ENCODE results near the gene SERPINB10.

Gene SERPINB10

GRCh38 chr18:63949068-63949737 is 41.4 kb downstream of the SERPINB10 start, which contains the start of gene HMSD:
Gene HMSD, plus strand, starts transcription at chr18:63949301. Its CDS starts 4,155 bp downstream, at chr18:63953456.
- no peak for FAIRE-seq

GRCh38 chr18:63951302-63951705 is 43.5 kb downstream of the SERPINB10 start:
- no peak for FAIRE-seq

- FAIRE-seq: no peak
These were observed 46.1 kb downstream of the SERPINB10 start for GRCh38 chr18:63953811-63954210.

- no peak for FAIRE-seq
These were observed 49.0 kb downstream of the SERPINB10 start for GRCh38 chr18:63956755-63957154.

GRCh38 chr18:63960891-63961290 is 53.1 kb downstream of the SERPINB10 start:
- no peak for FAIRE-seq

GRCh38 chr18:63961435-63961980 is 53.8 kb downstream of the SERPINB10 start:
- no peak for FAIRE-seq

- no peak for FAIRE-seq
These were observed 54.4 kb downstream of the SERPINB10 start for GRCh38 chr18:63962137-63962536.

GRCh38 chr18:63963615-63964256 is 56.0 kb downstream of the SERPINB10 start:
- FAIRE-seq: no peak

- no peak for FAIRE-seq
These were observed 57.1 kb downstream of the SERPINB10 start for GRCh38 chr18:63964908-63965307.

- FAIRE-seq: no peak
These were observed 58.1 kb downstream of the SERPINB10 start for GRCh38 chr18:63965716-63966330.

GRCh38 chr18:63969942-63970808 is 62.4 kb downstream of the SERPINB10 start, which contains the start of gene SERPINB8:
Gene SERPINB8, plus strand, starts transcription at chr18:63970081. Its CDS starts 8,228 bp downstream, at chr18:63978309.
- FAIRE-seq: no peak

GRCh38 chr18:63970809-63971205 is 63.0 kb downstream of the SERPINB10 start:
- no peak for FAIRE-seq

GRCh38 chr18:63971320-63972001 is 63.7 kb downstream of the SERPINB10 start:
- FAIRE-seq: no peak

GRCh38 chr18:63972002-63972376 is 64.2 kb downstream of the SERPINB10 start:
- FAIRE-seq: no peak

- FAIRE-seq: no peak
These were observed 67.2 kb downstream of the SERPINB10 start for GRCh38 chr18:63974991-63975390.

- FAIRE-seq: no peak
These were observed 67.9 kb downstream of the SERPINB10 start for GRCh38 chr18:63975628-63976027.

GRCh38 chr18:63977040-63977439 is 69.3 kb downstream of the SERPINB10 start:
- FAIRE-seq: no peak

GRCh38 chr18:63979409-63979920 is 71.7 kb downstream of the SERPINB10 start:
- FAIRE-seq: no peak

GRCh38 chr18:63980027-63980426 is 72.3 kb downstream of the SERPINB10 start:
- no peak for FAIRE-seq

- no peak for FAIRE-seq
These were observed 73.2 kb downstream of the SERPINB10 start for GRCh38 chr18:63980896-63981460.

- FAIRE-seq: no peak
These were observed 74.0 kb downstream of the SERPINB10 start for GRCh38 chr18:63981719-63982118.

All from TTC549 (cell line).